ENCODE results near the gene ZNF391.

DNA sequence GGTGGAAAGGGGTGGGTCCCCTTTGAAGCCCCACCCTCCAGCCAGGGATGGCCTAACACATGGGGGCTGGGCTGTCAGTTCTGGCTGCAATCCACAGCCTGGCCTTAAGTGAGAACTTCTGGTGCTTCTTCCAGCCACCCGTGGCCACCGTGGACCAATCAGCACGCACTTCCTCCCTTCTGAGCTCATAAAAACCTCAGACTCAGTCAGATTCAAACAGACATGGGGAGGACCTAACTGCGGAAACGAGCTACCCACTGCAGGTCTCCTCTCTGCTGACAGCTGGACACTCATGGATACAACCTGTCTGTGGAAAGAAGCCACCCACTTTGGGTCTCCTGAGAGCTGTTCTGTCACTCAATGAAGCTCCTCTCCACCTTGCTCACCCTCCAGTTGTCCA lies 20.4 kb upstream of the ZNF391 start:
- TF ChIP-seq, protein P1, sequence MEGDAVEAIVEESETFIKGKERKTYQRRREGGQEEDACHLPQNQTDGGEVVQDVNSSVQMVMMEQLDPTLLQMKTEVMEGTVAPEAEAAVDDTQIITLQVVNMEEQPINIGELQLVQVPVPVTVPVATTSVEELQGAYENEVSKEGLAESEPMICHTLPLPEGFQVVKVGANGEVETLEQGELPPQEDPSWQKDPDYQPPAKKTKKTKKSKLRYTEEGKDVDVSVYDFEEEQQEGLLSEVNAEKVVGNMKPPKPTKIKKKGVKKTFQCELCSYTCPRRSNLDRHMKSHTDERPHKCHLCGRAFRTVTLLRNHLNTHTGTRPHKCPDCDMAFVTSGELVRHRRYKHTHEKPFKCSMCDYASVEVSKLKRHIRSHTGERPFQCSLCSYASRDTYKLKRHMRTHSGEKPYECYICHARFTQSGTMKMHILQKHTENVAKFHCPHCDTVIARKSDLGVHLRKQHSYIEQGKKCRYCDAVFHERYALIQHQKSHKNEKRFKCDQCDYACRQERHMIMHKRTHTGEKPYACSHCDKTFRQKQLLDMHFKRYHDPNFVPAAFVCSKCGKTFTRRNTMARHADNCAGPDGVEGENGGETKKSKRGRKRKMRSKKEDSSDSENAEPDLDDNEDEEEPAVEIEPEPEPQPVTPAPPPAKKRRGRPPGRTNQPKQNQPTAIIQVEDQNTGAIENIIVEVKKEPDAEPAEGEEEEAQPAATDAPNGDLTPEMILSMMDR (IDR thresholded peaks at IDR 0.05) = no peak
- TF ChIP-seq POLR2A (IDR thresholded peaks at IDR 0.05) = no peak

All from lower leg skin (tissue), 3 donors.